ENCODE data around the gene NTM. TPM values are rescaled to one million over a fixed set of nuclear protein-coding genes. Genes with fewer than 3 reads are reported as not detected.
A peak's percentile ranks its signal among the peaks of the same experiment; 100 is the strongest.
"Not testable (repeated sequence)": the region's sequence is repeated elsewhere in the genome, so short reads cannot be mapped to it uniquely, and the experiment has no call there.

NTM gene
- total RNA-seq, 2 donors from 2014 or later, result 0.26 to 3.6 TPM

DNA sequence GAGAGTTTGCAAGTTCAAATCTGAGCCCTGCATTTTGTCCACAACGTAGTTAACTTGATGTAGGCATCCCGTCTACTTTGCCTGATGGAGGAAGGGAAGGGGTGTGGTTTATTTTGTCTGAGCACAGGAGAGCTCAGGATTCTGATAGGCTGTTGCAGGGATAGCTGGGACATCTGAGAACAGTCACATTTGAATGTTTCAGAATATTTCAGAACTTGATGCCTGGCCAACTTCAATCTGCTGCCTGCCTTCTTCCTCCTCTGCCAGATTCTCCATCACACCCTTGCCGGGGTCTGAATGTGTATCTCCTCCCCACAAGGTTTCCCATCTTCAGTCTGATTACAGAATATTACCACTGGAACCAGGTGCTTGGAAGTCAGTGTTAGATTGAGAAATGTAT is 51.6 kb downstream of the NTM start:
- TF ChIP-seq, protein P1, sequence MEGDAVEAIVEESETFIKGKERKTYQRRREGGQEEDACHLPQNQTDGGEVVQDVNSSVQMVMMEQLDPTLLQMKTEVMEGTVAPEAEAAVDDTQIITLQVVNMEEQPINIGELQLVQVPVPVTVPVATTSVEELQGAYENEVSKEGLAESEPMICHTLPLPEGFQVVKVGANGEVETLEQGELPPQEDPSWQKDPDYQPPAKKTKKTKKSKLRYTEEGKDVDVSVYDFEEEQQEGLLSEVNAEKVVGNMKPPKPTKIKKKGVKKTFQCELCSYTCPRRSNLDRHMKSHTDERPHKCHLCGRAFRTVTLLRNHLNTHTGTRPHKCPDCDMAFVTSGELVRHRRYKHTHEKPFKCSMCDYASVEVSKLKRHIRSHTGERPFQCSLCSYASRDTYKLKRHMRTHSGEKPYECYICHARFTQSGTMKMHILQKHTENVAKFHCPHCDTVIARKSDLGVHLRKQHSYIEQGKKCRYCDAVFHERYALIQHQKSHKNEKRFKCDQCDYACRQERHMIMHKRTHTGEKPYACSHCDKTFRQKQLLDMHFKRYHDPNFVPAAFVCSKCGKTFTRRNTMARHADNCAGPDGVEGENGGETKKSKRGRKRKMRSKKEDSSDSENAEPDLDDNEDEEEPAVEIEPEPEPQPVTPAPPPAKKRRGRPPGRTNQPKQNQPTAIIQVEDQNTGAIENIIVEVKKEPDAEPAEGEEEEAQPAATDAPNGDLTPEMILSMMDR (IDR thresholded peaks at IDR 0.05), result no peak
- TF ChIP-seq POLR2A (IDR thresholded peaks at IDR 0.05), result no peak
- no peaks in the 10 kb centered on the region for H3K27me3 ChIP-seq
- H3K36me3 ChIP-seq (replicated peaks in 1 of 2; ENCODE audit: insufficient read depth in 1 of 2, low read depth in 2 of 2), result no peaks in the 10 kb centered on the region
- H3K27ac ChIP-seq, result no peak overlapping the region
- no peak overlapping the region for H3K4me3 ChIP-seq
- 71% methylated on average over 3 of the region's 3 CpGs for WGBS, 2 donors
- intact Hi-C loops (cut with DNase I), result no loop called here
- H3K9me3 ChIP-seq, result no peaks in the 10 kb centered on the region
- ATAC-seq (no peak), DNase-seq (no peak)
- H3K4me1 ChIP-seq, result peaks cover 13% of the 10 kb centered on the region

- intact Hi-C loops (cut with DNase I), result no loop called here
- Histone ChIP-seq H3K4me1 (peaks cover 13% of the 10 kb centered on the region), H3K27me3 (no peaks in the 10 kb centered on the region), H3K36me3 (replicated peaks in 1 of 2; ENCODE audit: insufficient read depth in 1 of 2, low read depth in 2 of 2) (no peaks in the 10 kb centered on the region), H3K27ac (no peak overlapping the region), H3K4me3 (no peak overlapping the region), H3K9me3 (no peaks in the 10 kb centered on the region)
- no peak for DNase-seq
- 64 to 71% methylated on average over 4 of the region's 4 CpGs for WGBS, 2 donors
- TF ChIP-seq, protein P1 (IDR thresholded peaks at IDR 0.05), result no peak
- no peak for TF ChIP-seq POLR2A (IDR thresholded peaks at IDR 0.05)
- ATAC-seq, result no peak
These were observed 52.1 kb downstream of the NTM start for GRCh38 chr11:131422496-131422895.

- Histone ChIP-seq H3K4me3 (no peak overlapping the region), H3K4me1 (peaks cover 13% of the 10 kb centered on the region), H3K9me3 (no peaks in the 10 kb centered on the region), H3K27me3 (no peaks in the 10 kb centered on the region), H3K36me3 (replicated peaks in 1 of 2; ENCODE audit: insufficient read depth in 1 of 2, low read depth in 2 of 2) (no peaks in the 10 kb centered on the region), H3K27ac (no peak overlapping the region)
- no peak for ATAC-seq
- no peak for TF ChIP-seq POLR2A (IDR thresholded peaks at IDR 0.05)
- TF ChIP-seq, protein P1 (IDR thresholded peaks at IDR 0.05), result no peak
- DNase-seq, result peak in 1 of 4 donors; percentile 10
- intact Hi-C loops (cut with DNase I), result no loop called here
- WGBS, 2 donors, result 41 to 53% methylated on average over 4 of the region's 4 CpGs
These were observed 53.3 kb downstream of the NTM start for GRCh38 chr11:131423688-131424087.

DNA sequence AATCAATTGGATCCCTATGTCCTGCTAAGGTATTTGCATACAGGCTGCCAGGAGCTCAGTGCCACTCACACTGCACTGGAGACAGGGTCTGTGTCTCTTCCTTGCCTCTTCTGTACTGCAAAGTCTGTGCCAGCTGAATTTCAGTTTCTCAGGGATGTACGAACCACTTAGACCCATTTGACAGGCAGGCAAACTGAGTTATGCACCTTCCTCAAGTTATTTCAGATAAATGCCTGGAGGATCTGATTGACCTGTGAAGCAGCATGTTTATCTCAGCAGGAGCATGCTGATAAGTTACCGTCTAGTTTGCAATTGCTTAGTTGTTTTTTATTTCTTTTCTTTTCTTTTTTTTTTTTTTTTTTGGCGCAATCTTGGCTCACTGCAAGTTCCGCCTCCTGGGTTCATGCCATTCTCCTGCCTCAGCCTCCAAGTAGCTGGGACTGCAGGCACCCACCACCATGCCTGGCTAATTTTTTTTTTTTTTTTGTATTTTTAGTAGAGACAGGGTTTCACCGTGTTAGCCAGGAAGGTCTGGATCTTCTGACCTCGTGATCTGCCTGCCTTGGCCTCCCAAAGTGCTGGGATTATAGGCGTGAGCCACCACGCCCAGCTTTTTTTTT is 54.0 kb downstream of the NTM start:
- H3K9me3 ChIP-seq; H3K4me3 ChIP-seq; H3K36me3 ChIP-seq (replicated peaks in 1 of 2; ENCODE audit: insufficient read depth in 1 of 2, low read depth in 2 of 2); H3K27ac ChIP-seq; ATAC-seq; intact Hi-C loops (cut with DNase I); H3K27me3 ChIP-seq: not testable (repeated sequence)
- peaks cover 13% of the 10 kb centered on the region for H3K4me1 ChIP-seq
- DNase-seq, result peak in 1 of 4 donors; percentile 29
- WGBS, 2 donors, result 43 to 57% methylated on average over 8 of the region's 8 CpGs

GRCh38 chr11:131425285-131425684 is 54.9 kb downstream of the NTM start:
- no peaks in the 10 kb centered on the region for H3K27me3 ChIP-seq
- no peak overlapping the region for H3K27ac ChIP-seq
- TF ChIP-seq POLR2A (IDR thresholded peaks at IDR 0.05), result no peak
- TF ChIP-seq, protein P1 (IDR thresholded peaks at IDR 0.05), result no peak
- no peak overlapping the region for H3K4me3 ChIP-seq
- no peaks in the 10 kb centered on the region for H3K9me3 ChIP-seq
- peaks cover 13% of the 10 kb centered on the region for H3K4me1 ChIP-seq
- no peaks in the 10 kb centered on the region for H3K36me3 ChIP-seq (replicated peaks in 1 of 2; ENCODE audit: insufficient read depth in 1 of 2, low read depth in 2 of 2)
- peak in 2 of 4 donors; percentile 44 to 49 for DNase-seq
- intact Hi-C loops (cut with DNase I), result no loop called here
- ATAC-seq, result peak; percentile 58
- WGBS, 2 donors, result 5 to 11% methylated on average over 5 of the region's 5 CpGs
